GM12872 (cell line): ENCODE results near the gene KLHL17.

Experiments used
- TF ChIP-seq, protein P1 (sequence below): IDR thresholded peaks from 3 replicates; pipeline ENCODE4 v1.5.1; 2011; ENCODE audit warnings: low read depth, mild to moderate bottlenecking, low read length, moderate library complexity; ENCODE audit not compliant: insufficient read depth

KLHL17 gene

DNA sequence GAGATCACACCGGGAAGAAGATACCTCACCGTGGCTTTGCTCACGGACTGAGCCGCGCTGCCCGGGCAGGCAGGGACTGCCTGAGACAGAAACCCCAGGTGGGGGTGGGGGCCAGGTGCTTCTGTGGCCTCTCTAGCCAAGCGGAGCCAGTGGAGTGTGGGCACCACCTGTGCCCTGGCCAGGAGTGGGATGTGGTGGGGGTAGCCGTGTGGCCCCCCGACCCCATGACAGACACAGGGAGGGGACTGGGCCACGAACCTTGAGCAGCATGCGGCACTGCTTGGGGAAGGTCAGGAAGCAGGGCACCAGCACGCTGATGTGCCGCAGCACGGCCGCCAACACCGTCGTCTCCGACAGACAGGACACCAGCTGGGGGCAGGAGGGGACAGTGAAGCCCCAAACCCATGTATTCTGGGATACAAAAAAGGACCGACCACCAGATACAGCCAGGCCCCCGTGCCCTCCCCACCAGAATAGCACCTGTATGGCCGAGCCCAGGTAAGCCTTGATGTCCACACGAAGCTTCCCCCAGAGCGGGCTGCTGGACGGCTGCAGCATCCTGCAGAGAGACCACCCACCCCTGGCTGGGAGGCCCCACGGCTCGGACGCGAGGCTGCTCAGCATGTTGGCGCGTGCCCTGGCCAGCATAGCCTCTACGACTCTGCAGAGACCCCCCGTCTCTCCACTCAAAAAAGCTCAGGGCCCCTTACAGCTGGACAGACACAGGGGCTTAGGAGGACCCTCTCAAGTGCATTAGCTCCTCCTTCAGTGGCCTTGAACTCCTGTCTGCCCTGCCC is 6.7 kb upstream of the KLHL17 start:
- TF ChIP-seq, protein P1, sequence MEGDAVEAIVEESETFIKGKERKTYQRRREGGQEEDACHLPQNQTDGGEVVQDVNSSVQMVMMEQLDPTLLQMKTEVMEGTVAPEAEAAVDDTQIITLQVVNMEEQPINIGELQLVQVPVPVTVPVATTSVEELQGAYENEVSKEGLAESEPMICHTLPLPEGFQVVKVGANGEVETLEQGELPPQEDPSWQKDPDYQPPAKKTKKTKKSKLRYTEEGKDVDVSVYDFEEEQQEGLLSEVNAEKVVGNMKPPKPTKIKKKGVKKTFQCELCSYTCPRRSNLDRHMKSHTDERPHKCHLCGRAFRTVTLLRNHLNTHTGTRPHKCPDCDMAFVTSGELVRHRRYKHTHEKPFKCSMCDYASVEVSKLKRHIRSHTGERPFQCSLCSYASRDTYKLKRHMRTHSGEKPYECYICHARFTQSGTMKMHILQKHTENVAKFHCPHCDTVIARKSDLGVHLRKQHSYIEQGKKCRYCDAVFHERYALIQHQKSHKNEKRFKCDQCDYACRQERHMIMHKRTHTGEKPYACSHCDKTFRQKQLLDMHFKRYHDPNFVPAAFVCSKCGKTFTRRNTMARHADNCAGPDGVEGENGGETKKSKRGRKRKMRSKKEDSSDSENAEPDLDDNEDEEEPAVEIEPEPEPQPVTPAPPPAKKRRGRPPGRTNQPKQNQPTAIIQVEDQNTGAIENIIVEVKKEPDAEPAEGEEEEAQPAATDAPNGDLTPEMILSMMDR, result no peak

DNA sequence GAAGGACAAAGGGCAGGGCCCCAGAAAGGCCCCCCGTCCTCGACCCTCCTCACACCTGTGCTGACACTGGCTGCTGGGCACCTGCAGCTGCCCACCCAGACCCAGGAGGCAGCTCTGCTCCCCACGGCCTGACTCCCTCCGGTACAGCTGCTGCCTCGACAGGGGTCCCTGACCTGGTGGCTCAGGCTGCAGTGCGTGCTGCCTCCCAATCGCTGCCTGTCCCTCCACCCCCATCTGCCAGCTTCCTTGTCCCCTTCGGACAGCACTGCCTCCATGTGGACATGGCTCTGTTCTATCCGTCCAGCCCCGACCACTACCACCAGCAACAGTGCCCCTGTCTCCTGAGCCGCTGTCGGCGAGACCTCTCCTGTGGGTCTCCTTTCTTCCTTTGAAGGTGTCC is 5.5 kb upstream of the KLHL17 start:
- TF ChIP-seq, protein P1, result no peak

DNA sequence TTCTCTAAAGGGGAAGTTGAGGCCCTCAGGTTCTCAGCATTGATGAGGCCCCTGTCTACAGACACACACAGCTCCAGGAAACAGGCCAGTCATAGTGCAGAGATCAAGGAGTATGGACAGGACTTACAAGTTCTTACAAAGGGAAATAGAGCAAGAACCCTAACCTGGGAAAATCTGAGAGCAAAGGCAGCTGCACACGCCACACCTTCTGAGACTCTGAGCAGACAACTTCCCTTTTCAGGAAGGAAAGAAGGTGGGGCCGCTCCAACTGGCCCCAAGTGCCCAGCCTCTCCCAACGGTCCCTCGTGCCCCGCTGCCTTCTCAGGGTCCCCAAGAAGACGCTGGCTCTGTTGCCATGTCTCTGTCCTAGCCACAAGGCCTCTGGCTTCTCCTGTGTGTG is 4.9 kb upstream of the KLHL17 start:
- TF ChIP-seq, protein P1, result no peak

DNA sequence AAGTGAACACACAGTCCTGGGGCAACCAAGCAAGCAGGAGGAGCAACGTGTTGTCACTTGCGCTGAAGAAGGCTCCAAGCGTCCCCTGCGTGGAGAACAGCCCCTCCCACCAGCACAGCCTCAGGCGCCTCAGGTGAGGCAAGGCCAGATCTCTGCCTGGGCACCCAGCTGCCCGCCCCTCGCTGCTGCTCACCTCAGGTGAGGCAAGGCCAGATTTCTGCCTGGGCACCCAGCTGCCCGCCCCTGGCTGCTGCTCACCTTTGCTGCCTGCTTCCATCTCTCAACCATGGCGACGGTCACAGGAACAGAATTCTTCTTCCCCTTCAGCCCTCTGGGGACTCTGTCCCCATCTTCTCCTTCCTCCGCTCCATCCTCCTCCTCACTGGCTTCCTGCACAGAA is 3.7 kb upstream of the KLHL17 start:
- TF ChIP-seq, protein P1, result no peak

DNA sequence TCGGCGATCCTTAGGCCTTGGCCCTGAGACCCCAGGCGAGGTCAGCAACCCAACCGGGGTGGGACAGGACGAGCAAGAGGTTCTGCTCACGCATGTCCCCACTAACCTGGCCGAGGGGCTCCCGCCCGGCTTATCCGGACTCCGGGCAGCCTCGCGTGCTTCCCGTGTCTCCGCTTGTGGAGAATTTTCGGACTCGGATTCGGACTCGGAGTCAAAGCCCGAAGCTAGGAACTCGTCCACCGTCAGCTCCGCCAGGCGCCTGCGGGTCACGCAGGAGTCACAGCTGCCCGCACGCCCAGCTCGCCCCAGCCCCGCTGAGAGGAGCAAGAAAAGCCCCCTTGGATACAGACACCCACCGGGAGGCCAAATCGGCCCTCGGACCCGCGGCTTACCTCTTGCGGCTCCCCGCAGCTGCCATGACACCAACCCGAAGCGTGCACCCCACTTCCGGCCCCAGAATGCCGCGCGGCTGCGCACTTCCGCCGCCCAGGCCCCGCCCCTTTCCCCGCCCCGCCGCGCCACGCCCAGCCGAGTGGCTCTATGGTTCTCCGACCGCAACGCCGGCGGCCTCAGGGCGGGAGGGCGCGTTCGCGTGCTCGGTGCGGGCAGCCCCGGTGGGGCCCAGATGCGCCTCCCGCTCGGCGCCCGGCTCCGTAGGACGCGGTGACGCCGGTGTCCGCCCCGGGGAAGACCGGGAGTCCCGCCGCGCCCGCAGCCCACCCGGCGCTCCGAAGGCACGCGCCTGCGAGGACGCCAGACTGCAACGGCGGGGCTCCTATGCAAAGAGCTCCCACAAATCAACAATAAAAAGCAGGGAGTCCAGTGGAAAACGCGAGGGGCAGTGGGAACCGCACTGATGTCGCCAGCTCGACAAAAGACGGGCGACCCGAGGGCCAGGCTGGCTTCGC is 1.3 kb upstream of the KLHL17 start, which contains the start of gene NOC2L:
TSS of gene NOC2L (minus strand) at position 434 of the 908 bp plus-strand sequence. CDS start at position 418, 16 bp downstream.
- TF ChIP-seq, protein P1, result no peak

DNA sequence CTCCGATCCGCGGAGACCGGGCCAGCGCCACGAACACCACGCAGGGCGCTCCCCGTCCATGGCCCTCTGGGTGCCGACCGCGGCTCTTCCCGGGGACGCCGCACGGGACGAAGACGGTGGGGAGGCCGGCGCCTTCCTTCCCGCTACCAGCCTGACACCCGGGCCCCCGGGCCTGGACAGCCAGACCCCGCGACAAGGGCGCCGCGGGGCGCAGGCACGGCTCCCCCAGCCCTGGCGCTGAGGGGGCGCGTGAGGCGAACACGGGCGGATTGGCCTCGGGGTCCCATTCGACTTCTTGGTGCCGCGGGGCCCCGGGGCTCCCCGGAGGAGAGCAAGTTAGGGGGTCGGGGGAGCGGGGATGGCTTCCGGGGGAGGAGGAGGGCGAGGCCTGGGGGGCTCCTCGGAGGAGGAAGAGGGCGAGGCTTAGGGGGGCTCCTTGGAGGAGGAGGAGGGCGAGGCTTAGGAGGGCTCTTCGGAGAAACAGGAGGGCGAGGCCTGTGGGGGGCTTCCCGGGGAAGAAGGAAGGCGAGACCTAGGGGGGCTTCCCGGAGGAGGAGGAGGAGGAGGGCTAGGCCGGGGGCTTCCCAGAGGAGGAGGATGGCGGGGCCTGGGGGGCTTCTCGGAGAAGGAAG is 537 bp upstream of the KLHL17 start:
- TF ChIP-seq, protein P1, result no peak
